Stimulated activated CD8-positive, alpha-beta memory T cell treated with anti-CD3 and anti-CD28 coated beads, Interleukin-7, amount 100 ng/mL, for 48 hours (primary cell): Measurements from ENCODE around the gene SRP54.
"Not testable (repeated sequence)": the region's sequence is repeated elsewhere in the genome, so short reads cannot be mapped to it uniquely, and the experiment has no call there.

Source experiments
- DNase-seq, 2 donors: peaks; one replicate each; pipeline ENCODE4 v3.0.0-alpha.2; 2020; ENCODE audit warnings: low read depth in 1 of 2; ENCODE audit errors: extremely low read depth in 1 of 2

SRP54 gene

DNA sequence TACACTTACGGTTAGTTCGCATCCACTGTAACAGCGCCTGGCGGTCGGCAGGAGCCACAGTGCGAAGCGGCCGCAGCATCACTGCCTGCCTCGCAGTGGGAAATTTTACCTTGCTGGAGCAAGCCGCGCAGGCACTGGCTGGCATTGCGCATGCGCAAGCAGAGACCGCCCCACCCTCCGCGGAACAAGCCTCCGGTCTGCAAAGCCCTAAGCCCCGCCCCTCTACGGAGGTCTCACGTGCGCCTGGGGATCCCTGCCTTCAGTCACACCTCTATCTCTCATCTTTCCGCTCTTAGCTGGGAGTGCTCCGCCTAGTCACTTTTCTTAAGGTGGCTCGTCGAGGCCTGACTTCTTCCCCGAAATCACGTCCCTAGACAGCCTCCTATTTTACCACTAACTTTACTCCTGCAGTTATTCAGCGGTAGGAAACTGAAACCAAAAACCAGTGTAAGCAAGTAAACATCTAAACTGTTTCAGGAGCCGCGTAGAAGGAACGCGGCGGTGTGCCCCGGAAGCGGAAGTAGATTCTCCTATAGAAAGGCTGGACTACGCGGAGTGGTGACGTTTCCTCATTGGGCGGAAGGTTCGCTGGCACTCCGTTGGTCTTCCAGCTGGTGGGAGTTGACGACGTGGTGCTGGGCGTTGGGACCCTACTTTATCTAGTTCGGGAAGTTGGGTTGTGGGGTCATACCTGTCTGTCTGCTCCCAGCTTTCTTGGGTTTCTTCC, at the start of gene SRP54:
TSS of gene SRP54 (plus strand) at position 572 of the 727 bp plus-strand sequence. CDS start 13,718 bp downstream, outside the sequence.
- DNase-seq, result peak; percentile 100

DNA sequence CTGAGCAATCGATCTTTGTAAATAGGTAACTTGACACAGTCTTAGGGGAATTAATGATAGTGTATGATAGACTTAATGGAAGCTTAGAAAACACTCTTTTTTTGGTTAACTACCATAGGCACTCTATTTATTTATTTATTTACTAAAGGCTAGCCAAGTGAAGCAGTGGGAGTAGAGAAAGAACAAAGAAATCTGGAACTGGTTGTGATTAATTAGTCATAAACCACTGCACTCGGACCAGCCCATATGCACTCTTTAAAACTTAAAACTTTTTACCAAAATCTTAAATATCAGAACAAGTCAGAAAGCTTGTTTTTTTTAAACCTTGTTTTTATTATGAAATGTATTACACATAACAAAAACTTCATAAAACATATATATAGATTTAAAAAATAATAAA, 49.5 kb upstream of the SRP54 start:
- no peak for DNase-seq

DNA sequence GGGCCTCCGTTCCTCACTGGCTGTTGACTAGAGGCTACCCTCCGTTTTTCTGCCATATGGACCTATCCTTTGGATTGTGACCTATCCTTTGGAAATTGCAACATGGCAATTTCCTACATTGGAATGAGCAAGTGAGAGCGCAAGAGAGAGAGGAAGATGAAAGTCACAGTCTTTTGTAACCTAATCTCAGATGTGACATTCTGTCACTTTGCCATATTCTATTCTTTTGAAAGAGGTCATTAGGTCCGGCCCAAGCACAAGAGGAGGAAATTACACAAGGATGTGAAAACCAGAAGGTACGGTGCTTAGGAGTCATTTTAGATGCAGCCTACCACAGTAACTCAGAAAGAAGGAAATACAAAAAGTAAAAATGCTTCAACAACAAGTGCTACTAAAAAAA, 47.3 kb upstream of the SRP54 start:
- no peak for DNase-seq

DNA sequence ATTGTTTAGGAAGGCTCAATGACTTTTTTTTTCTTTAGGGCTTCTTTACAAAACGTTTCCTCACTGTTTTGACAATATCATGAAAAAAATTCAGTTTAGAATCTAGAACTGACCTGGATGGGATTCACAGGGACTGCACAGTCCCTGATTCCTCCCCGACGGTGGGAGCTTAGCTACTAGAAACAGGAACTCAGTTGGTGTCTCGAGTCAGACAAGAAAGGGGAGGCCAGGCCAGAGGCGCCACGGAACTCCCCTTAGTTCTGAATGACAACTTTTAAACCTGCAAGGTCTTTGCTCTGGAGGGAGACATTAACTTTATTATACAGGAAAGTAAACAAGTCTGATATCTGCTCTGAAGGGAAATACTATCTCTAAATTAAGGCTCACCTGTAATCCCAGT, 45.4 kb upstream of the SRP54 start:
- no peak for DNase-seq

DNA sequence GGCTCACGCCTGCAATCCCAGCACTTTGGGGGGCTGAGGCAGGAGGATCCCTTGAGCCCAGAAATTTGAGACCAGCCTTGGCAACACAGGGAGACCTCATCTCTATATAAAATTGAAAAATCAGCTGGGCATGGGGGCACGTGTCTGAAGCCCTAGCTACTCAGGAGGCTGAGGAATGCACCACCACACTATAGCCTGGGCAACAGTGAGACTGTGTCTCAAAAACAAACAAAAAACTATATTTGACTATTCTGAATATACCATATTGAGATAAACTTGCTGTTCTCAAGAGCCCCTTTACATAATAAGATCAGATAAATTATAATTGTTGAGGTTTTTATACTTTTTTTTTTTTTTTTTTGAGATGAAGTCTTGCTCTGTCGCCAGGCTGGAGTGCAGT, 44.9 kb upstream of the SRP54 start:
- no peak for DNase-seq

DNA sequence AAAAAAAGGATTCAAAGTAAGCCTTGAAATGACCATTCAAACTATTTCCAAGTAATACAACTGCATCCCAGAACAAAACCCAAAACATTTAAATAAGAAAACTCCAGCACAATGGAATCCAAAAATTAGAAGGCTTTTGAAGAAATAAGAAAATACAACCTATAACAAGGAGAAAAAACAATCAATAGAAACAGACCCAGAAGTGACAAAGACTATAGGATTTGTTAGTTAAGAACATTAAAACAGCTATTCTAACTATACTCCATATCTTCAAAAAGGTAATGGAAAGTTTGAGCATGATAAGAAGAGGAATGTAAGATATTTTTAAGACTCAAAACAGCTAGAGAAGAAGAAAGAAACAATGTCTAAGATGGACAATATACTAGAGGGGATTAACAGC, 39.3 kb upstream of the SRP54 start:
- no peak for DNase-seq

DNA sequence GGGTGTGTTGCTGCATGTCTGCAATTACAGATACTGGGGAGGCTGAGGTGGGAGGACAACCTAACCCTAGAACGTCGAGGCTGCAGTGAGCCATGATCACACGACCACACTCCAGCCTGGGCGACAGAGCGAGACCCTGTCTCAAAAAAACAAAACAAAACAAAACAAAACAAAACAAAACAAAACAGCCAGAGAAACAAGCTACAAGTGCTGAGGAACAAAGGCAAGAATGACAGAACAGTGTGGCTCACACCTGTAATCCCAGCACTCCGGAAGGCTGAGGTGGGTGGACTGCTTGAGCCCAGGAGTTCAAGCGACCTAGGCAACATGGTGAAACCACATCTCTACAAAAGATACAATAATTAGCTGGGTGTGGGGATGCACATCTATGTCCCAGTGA, 38.0 kb upstream of the SRP54 start:
- no peak for DNase-seq

DNA sequence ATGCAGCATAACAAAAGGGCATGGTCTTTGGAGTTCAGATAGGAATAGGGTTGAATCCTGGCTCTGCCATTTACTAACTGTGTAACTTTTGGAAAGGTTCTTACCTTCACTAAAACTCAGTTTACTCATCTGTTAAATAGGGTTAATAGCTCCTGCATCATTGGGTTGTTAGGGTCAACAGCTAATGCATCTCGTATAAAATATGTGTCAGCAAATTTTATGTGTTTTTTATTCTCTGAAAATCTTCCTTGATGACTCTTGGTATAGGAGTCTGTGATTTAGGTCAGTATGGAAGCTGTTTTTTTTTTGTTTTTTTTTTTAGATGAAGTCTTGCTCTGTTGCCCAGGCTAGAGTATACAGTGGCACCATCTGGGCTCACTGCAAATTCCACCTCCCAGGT, 36.1 kb upstream of the SRP54 start:
- DNase-seq, result no peak

DNA sequence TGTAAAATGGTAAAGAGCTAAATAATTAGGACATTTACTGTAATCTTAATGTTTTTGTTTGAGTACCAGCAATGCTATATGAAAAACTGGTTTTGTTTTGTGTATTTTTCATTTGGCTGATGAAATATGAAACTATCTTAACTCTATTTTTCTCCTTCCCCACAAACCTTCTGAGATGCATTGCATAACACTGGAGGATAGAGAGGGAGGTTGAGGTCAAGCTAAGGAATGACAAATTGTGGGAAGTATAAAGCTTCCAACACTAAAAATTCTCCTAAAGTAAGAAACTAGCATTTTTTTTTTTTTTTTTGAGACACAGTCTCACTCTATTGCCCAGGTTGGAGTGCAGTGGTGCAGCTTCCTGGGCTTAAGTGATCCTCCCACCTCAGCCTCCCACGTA, 31.5 kb upstream of the SRP54 start:
- DNase-seq, result no peak

DNA sequence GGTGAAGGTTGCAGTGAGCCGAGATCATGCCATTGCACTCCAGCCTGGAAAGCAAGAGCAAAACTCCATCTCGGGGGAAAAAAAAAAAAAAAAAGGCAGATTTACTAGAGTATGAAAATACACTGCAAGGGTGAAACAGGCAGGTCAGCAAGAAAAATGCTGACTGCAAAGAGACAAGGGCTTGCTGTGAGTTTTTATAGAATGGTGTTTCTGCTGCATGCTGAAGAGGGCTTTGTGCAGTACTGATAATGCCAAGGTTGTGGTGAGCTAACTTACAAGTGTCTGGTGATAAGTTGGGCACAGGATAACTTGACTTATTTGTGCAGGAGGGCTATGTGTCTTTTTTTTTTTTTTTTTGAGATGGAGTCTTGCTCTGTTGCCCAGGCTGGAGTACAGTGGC, 25.9 kb upstream of the SRP54 start:
- no peak for DNase-seq

DNA sequence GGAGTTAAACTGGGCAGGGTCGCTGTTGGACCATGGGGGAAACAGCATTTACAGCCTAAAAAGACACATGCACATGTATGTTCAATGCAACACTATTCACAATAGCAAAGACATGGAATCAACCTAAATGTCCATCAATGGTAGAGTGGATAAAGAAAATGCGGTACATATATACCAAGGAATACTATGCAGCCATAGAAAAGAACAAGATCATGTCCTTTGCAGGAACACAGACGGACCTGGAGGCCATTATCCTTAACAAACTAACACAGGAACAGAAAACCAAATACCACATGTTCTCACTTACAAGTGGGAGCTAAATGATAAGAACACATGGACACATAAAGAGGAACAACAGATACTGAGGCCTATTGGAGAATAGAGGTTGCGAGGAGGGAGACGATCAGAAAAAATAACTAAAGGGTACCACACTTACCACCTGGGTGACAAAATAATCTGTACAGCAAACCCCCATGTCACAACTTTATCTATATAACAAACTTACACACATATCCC, 25.0 kb upstream of the SRP54 start:
- DNase-seq, result no peak

DNA sequence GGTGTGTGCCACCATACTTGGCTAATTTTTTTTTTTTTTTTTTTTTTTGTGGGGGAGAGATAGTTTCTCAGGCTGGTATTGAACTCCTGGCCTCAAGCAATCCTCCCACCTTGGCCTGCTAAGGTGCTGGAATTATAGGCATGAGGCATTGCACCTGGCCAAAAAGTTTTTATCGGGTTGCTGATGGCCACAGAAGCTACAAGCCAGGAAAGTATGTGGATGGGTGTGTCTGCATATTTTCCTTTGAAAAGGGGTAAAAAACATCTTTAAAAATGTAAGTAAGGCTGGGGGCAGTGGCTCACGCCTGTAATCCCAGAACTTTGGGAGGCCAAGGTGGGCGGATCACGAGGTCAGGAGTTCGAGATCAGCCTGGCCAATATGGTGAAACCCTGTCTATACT, 20.7 kb upstream of the SRP54 start:
- DNase-seq, result not testable (repeated sequence)

DNA sequence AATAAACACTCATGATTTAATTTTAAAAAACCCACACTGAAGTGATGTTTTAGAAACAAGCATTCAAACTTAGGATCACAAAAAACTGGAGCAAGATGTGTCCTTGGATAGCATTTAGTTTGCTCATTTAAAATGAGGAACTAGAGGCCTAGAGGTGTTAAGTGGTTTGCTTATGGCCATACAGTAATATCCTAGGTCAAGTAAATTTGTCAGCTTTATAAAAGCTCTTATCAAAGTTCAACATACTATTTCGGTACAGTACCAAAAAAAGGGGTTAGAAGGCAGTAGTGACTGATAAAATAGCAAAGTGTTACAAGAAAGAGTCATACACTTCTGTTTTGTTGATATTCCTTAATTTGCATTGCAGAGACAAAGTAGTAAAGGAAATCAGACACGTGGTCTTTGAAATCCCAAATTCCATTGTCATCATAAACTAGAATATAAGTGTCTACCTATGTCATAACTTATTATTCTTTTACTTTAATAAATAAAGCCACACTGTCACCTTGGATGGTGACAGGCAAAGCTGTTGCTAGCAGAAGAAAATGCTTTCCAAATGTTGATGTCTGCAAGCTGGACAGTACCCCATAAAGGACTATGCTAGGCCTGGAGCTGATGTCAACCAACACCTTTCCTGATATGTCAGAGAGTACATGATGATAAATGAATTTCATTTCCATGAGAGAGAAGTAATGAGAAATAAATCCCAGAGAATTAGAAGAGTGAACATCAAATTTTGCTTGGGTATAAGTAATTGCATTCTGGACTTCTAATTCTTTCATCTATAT, 17.6 kb upstream of the SRP54 start:
- no peak for DNase-seq

DNA sequence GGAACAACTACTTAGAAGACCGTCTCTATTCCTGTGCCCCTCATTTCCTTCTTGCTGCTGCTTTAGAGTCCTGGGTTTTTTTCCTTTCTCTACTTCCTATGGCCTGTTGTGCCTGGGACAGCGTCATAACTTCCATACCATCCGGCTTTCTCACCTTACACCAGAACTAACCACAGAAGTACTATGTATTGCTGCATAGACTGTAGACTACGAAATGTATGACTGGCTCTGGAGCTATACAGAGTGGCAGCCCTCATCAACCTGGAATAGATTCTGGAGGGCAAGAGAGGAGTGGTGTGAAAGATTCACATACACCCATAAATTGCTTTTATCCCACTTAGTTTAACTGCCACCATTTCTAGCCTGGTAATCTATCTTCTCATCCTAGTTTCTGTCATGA, 16.9 kb upstream of the SRP54 start:
- DNase-seq, result no peak

DNA sequence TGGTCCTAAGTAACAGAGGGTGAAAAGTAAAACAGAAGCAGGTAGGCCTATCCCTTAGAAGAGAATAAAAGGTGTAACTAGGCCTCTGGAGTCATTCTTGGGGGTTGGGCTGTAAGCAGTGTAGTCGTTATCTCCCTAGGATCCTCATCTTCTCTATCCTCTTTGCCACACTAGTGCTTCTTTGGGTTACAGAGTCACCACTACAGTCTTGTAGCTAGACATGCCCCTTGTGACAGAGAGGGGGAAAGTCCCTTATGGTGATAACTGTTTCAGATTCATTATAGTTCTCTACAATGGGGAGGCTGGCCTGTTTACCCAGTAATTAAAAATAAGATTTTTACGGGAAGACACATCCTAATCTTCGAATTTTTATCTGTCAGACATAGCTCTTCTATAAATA, 16.4 kb upstream of the SRP54 start:
- DNase-seq, result no peak

DNA sequence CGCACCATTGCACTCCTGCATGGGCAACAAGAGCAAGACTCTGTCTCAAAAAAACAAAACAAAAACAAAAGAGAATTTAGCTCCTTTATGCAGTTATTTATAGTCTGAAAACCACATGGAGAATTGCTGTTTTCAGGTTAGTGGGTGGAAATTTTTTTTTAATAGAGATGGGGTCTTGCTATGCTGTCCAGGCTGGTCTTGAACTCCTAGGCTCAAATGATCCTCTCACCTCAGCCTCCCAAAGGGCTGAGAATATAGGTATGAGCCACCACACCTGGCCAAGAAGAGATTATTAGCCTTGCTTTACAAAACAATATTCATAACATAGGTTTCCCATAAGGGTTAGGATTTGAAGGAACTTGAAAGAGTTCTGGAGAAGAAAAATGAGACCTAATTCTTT, 12.1 kb upstream of the SRP54 start:
- no peak for DNase-seq

DNA sequence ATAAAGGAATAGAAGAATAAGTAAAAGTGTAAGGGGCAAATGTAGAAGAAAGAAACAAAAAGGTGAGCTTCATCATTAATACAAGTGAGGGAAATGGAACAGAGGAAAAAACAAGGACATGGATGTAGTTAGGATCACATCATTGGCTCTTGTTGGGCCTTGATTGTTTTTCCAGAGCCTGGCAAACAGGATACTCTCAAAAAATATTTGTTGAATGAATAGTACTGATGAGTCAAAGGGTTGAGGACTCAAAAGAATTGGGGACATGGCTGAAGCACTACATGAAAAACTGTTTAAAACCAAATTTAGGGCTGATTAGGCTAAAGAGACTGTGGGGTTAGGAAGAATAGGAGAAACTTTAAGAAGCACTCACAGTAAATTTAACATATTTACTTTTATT, 11.4 kb upstream of the SRP54 start:
- DNase-seq, result no peak

DNA sequence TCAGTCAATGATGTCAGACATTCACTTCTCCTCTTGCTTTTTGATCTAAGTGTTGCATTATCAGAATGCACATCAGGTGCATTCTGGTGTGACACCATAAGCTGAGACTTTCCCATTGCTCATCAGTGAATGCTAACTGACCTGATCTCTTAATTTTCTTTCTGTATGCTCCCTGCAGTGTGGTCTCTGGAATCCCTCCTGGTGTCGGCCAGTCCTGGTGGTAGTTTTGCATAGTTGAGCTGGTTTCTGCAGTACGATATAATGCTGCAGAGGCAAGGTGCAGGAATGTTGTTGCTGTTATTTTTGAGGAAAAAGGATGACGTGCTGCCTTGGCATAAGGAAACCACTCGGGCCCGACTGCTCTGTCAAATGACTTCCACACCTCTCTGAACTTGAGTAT, 11.0 kb upstream of the SRP54 start:
- DNase-seq, result no peak

DNA sequence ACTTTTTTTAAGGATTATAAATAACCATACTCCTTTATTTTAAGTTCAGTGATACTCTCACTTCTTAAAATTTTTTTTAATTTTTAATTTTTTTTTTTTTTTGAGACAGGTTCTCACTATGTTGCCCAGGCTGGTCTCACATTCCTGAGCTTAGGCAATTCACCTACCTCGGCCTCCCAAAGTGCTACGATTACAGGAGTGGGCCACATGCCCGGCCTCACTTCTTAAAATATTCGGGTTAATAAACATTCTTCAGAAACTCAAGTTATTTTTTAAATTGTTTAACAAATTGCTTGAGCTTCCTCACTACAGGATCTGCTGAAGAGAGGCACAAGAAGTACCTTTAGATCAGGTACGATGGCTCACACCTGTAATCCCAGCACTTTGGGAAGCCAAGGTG, 4.3 kb upstream of the SRP54 start:
- DNase-seq, result no peak

DNA sequence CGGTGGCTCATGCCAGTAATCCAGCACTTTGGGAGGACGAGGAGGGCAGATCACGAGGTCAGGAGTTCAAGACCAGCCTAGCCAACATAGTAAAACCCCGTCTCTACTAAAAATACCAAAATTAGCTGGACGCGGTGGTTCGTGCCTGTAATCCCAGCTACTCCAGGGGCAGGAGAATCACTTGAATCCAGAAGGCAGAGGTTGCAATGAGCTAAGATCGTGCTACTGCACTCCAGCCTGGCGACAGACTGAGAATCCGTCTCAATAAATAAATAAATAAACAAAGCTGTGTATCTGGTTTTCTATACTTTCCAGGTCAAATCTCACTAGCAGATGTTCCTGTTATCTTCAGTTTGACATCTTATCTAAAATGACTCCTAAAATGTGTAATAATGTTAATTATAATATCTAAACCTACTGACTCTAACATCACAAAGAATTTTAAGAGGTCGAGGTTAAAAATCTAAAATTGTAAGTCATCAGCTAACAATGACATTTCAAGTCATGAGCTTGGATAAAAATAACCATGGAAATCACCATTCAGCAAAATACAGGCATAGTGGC, 2.4 kb upstream of the SRP54 start:
- no peak for DNase-seq

DNA sequence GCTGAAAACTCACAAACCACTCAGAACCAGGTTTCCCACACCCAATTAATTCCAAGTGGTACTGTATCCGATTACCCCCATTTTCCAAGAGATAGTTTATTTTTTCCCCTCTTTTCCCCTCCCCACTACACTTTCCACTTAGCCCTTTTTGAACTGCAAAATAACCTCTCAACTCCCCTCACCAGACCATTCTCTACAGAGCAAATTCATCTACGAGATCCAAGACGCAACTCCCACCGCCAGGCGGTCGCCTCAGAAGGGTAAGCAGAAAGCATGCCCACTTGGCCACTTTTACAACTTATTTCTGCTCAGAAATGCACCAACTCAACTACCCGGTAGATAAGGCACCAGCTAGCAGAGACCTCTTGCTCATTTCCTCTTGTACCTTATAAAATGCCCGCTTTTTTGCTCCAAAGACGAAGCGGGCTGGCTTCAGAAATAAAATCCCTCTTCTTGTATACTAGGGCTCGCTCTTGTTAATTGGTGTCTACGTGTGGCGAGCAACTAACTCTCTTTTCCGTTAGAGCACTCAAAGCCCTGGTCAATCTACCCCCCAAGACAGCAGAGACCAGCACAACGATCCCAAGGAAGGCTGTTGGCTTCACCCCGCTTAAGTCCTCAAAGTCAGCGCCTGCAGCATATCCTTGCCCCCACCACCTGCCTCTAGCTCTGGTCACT, 910 bp upstream of the SRP54 start:
- peak in 1 of 2 donors; percentile 5 for DNase-seq
